Activated CD4-positive, alpha-beta T cell treated with anti-CD3 and anti-CD28 coated beads, Interleukin-2, Interleukin-6, amounts not matched to agents 100 ng/mL and 50 ng/mL, durations not matched to agents 16 hours and 8 hours (primary cell): ENCODE data around the gene DAAM1.
A peak's percentile ranks its signal among the peaks of the same experiment; 100 is the strongest.

Source experiments
- DNase-seq: peaks from one replicate; pipeline ENCODE4 v3.0.0-alpha.2; 2020

Gene DAAM1

GRCh38 chr14:59261334-59261733 lies 72.9 kb downstream of the DAAM1 start:
- DNase-seq: no peak

GRCh38 chr14:59262717-59263454 lies 74.4 kb downstream of the DAAM1 start:
- DNase-seq: no peak

- peak; percentile 48 for DNase-seq
Observed at GRCh38 chr14:59265808-59266207, 77.3 kb downstream of the DAAM1 start.

GRCh38 chr14:59267046-59267445 lies 78.6 kb downstream of the DAAM1 start:
- DNase-seq: peak; percentile 27

GRCh38 chr14:59268011-59268410 lies 79.5 kb downstream of the DAAM1 start:
- DNase-seq: no peak

- DNase-seq: no peak
Observed at GRCh38 chr14:59268858-59269257, 80.4 kb downstream of the DAAM1 start.

GRCh38 chr14:59269466-59269865 lies 81.0 kb downstream of the DAAM1 start:
- no peak for DNase-seq

GRCh38 chr14:59271256-59271655 lies 82.8 kb downstream of the DAAM1 start:
- no peak for DNase-seq

- no peak for DNase-seq
Observed at GRCh38 chr14:59271734-59272133, 83.3 kb downstream of the DAAM1 start.

- no peak for DNase-seq
Observed at GRCh38 chr14:59272633-59273032, 84.2 kb downstream of the DAAM1 start.

- no peak for DNase-seq
Observed at GRCh38 chr14:59273737-59274136, 85.3 kb downstream of the DAAM1 start.

- peak; percentile 14 for DNase-seq
Observed at GRCh38 chr14:59274991-59275391, 86.5 kb downstream of the DAAM1 start.

GRCh38 chr14:59275668-59276067 lies 87.2 kb downstream of the DAAM1 start:
- DNase-seq: peak; percentile 80

- DNase-seq: peak; percentile 11
Observed at GRCh38 chr14:59276235-59276634, 87.8 kb downstream of the DAAM1 start.

GRCh38 chr14:59277659-59278058 lies 89.2 kb downstream of the DAAM1 start:
- DNase-seq: peak; percentile 69

GRCh38 chr14:59278111-59278510 lies 89.6 kb downstream of the DAAM1 start:
- DNase-seq: no peak

GRCh38 chr14:59280961-59281360 lies 92.5 kb downstream of the DAAM1 start:
- DNase-seq: no peak

- no peak for DNase-seq
Observed at GRCh38 chr14:59281609-59282377, 93.3 kb downstream of the DAAM1 start.

- DNase-seq: no peak
Observed at GRCh38 chr14:59282378-59282765, 93.9 kb downstream of the DAAM1 start.

- no peak for DNase-seq
Observed at GRCh38 chr14:59283361-59283760, 94.9 kb downstream of the DAAM1 start.

GRCh38 chr14:59284059-59284458 lies 95.6 kb downstream of the DAAM1 start:
- no peak for DNase-seq

- DNase-seq: no peak
Observed at GRCh38 chr14:59292028-59292427, 103.6 kb downstream of the DAAM1 start.

GRCh38 chr14:59292921-59293534 lies 104.6 kb downstream of the DAAM1 start:
- DNase-seq: no peak
